Measurements from ENCODE around the gene S100A2. TPM values are rescaled to one million over a fixed set of nuclear protein-coding genes. Genes with fewer than 3 reads are reported as not detected.
A peak's percentile ranks its signal among the peaks of the same experiment; 100 is the strongest.

S100A2 gene
- total and polyA plus RNA-seq, 2 of the 8 experiments (the other 6 are each of a cell fraction or from before 2014, with no cell fraction given): 0.86 TPM; not detected in 1

DNA sequence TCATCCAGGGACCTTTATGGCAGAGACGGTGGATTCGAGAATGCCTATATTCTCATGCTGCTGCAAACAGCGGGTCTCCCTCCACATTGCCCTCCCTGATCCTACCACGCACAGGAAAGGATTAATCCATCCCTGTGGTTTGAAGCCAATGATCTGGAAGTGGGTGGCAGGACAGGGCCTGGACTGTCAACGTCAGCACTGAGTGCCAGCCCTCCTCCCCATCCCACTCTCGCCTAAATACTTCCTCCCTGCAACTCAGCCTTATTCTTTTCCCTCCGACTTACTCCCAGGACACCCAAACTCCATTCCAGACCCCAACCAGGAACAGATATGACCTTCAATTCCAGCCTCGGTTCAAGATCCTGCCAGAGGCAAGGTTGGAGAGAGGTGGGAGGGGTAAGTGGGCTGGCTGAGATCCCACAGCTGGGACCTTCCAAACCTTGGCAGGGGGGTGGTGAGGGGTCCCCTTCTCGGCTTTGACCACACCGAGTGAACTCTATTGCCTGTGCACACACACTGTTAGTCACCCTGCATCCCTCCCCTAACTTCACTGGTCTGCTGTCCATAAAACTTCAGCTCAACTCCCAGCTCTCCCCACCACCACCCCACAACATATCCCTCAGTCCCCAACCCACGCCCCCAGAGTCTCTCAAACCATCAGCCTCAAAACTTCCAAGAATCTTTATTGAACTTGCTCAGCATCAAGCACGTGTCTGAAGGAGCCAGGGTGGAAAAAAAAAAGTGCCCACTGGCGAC is 22.5 kb downstream of the S100A2 start:
- H2BK5ac ChIP-seq (ENCODE audit: low read depth, low read length): no peak overlapping the region
- no peak overlapping the region for H2AK5ac ChIP-seq (ENCODE audit: low read depth, low read length)
- CTCF ChIA-PET (ENCODE audit: partially characterized antibody): interaction anchor here (0.7 to 12.9 kb wide), 6 partner anchors 7 to 855 kb away, joined by 3 to 165 read pairs (median 6); partner anchors contain the start of genes S100A5 and S100A6
- H2BK120ac ChIP-seq (replicated peaks; ENCODE audit: low read depth, low read length): no peak overlapping the region
- H2BK12ac ChIP-seq (ENCODE audit: low read depth, low read length): no peak overlapping the region; the same call in 1 of the 2 replicates
- no peaks in the 10 kb centered on the region for H3K79me2 ChIP-seq (ENCODE audit: control insufficient read depth in 1 of 2, insufficient read depth in 2 of 2, low read length in 2 of 2)
- TF ChIP-seq PHF8 (conservative IDR thresholded peaks at IDR 0.05; ENCODE audit: low read depth, low read length): no peak
- TF ChIP-seq RFX5 (IDR thresholded peaks at IDR 0.05; ENCODE audit: borderline replicate concordance, low read depth, low read length): no peak
- TF ChIP-seq SIN3A (conservative IDR thresholded peaks at IDR 0.05 in 1 of 2, IDR thresholded peaks at IDR 0.05 in 1 of 2; ENCODE audit: low read depth in 1 of 2, low read length in 2 of 2): no peak
- TF ChIP-seq GABPA (IDR thresholded peaks at IDR 0.05; ENCODE audit: borderline replicate concordance, insufficient read depth, low read length): no peak
- no peak for TF ChIP-seq KDM1A (IDR thresholded peaks at IDR 0.05; ENCODE audit: borderline replicate concordance, low read length)
- TF ChIP-seq, protein P1, sequence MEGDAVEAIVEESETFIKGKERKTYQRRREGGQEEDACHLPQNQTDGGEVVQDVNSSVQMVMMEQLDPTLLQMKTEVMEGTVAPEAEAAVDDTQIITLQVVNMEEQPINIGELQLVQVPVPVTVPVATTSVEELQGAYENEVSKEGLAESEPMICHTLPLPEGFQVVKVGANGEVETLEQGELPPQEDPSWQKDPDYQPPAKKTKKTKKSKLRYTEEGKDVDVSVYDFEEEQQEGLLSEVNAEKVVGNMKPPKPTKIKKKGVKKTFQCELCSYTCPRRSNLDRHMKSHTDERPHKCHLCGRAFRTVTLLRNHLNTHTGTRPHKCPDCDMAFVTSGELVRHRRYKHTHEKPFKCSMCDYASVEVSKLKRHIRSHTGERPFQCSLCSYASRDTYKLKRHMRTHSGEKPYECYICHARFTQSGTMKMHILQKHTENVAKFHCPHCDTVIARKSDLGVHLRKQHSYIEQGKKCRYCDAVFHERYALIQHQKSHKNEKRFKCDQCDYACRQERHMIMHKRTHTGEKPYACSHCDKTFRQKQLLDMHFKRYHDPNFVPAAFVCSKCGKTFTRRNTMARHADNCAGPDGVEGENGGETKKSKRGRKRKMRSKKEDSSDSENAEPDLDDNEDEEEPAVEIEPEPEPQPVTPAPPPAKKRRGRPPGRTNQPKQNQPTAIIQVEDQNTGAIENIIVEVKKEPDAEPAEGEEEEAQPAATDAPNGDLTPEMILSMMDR (IDR thresholded peaks at IDR 0.05; ENCODE audit: control extremely low read depth in 1 of 3, insufficient read depth in 1 of 3, low read depth in 1 of 3, low read length in 3 of 3): no peak
- no peak for TF ChIP-seq TEAD4 (IDR thresholded peaks at IDR 0.05; ENCODE audit: low read depth, low read length)
- no peak overlapping the region for H3K9ac ChIP-seq (replicated peaks in 1 of 4; ENCODE audit: extremely low read depth in 1 of 4, low read depth in 3 of 4, low read length in 3 of 4)
- POLR2A ChIA-PET (ENCODE audit: partially characterized antibody): no interaction called here
- H4K91ac ChIP-seq (replicated peaks; ENCODE audit: insufficient read length, low read length): no peak overlapping the region
- H3K14ac ChIP-seq (ENCODE audit: insufficient read length): no peak overlapping the region
- DNase-seq (ENCODE audit: low read depth in 1 of 2, low spot score in 2 of 2): no peak
- H3K18ac ChIP-seq (ENCODE audit: extremely low read depth, low read length): no peak overlapping the region
- H3K27me3 ChIP-seq (replicated peaks in 1 of 4; ENCODE audit: control insufficient read depth in 3 of 4, extremely low read depth in 1 of 4, insufficient read depth in 3 of 4, low read length in 3 of 4): no peaks in the 10 kb centered on the region; a peak in 2 of 7 replicates
- H3K23ac ChIP-seq (ENCODE audit: insufficient read length): no peak overlapping the region
- no peaks in the 10 kb centered on the region for H3K9me3 ChIP-seq (ENCODE audit: insufficient read depth in 2 of 2, low read depth in 1 of 2, low read length in 1 of 2)
- no peaks in the 10 kb centered on the region for H4K20me1 ChIP-seq (replicated peaks in 1 of 2; ENCODE audit: control insufficient read depth in 1 of 2, insufficient read depth in 2 of 2, low read length in 2 of 2)
- H3K27ac ChIP-seq (ENCODE audit: low read depth, low read length): no peak overlapping the region
- no peaks in the 10 kb centered on the region for H3K79me1 ChIP-seq (ENCODE audit: low read depth, low read length)
- H3K4me1 ChIP-seq (replicated peaks in 1 of 4; ENCODE audit: control insufficient read depth in 3 of 4, insufficient read depth in 4 of 4, low read length in 3 of 4): peaks cover 9 to 27% (median 21%) of the 10 kb centered on the region in 4 experiments
- no peak overlapping the region for H3K56ac ChIP-seq (replicated peaks; ENCODE audit: insufficient read length, low read depth, low read length)
- H2BK15ac ChIP-seq (ENCODE audit: low read length): 0 out of 2 replicates have a peak overlapping the region, but pooled peaks have one; percentile 95
- no peaks in the 10 kb centered on the region for H3K36me3 ChIP-seq (ENCODE audit: control insufficient read depth in 2 of 4, insufficient read depth in 4 of 4, low read length in 3 of 4)
- H3K4ac ChIP-seq (replicated peaks; ENCODE audit: insufficient read length, low read depth, low read length): no peak overlapping the region
- no peak overlapping the region for H4K8ac ChIP-seq (ENCODE audit: extremely low read depth, insufficient read depth, low read length)
- H3K23me2 ChIP-seq (ENCODE audit: low read depth, low read length): peaks cover 6% of the 10 kb centered on the region
- 85% methylated on average over 13 of the region's 13 CpGs; no CpG with 5 or more reads in 1 of the 2 experiments for WGBS, 2 experiments (ENCODE audit: extremely low coverage in 1 of 2, insufficient coverage in 1 of 2, insufficient read length in 1 of 2, insufficient replicate concordance in 2 of 2, low coverage in 1 of 2, low lambda C conversion rate in 2 of 2, missing lambda C conversion rate in 1 of 2)
- no peak overlapping the region for H3K4me2 ChIP-seq (ENCODE audit: insufficient read depth in 1 of 2, low read depth in 2 of 2, low read length in 2 of 2)
- no peak overlapping the region for H2AFZ ChIP-seq (ENCODE audit: low read length)
- no peak overlapping the region for H4K5ac ChIP-seq (ENCODE audit: insufficient read length, low read depth, low read length)
- no peak for FAIRE-seq
- H3K4me3 ChIP-seq (ENCODE audit: extremely low read depth in 1 of 4, insufficient read depth in 2 of 4, low read depth in 3 of 4, low read length in 4 of 4): no peak overlapping the region
- H2BK20ac ChIP-seq (ENCODE audit: low read length): no peak overlapping the region
